IMR-90 (cell line): ENCODE results near the gene ABT1.

Experiments
- CEBPB ChIP-seq: IDR thresholded peaks from 2 replicates; pipeline ENCODE4 v1.6.1; 2012; ENCODE audit warnings: low read depth, low read length, improper control_type of control experiment
- MAZ ChIP-seq: IDR thresholded peaks from 2 replicates; pipeline ENCODE4 v1.6.1; 2012; ENCODE audit warnings: low read depth, mild to moderate bottlenecking, low read length, improper control_type of control experiment, moderate library complexity, borderline replicate concordance
- MXI1 ChIP-seq: IDR thresholded peaks from 2 replicates; pipeline ENCODE4 v1.6.1; 2012; ENCODE audit warnings: low read depth, mild to moderate bottlenecking, low read length, moderate library complexity, borderline replicate concordance
- POLR2A ChIP-seq: IDR thresholded peaks from 2 replicates; pipeline ENCODE4 v1.6.1; 2012; ENCODE audit warnings: mild to moderate bottlenecking, low read depth, low read length
- TF ChIP-seq, protein P1 (sequence below): conservative IDR thresholded peaks from 2 replicates; pipeline ENCODE4 v1.5.1; 2012; ENCODE audit warnings: mild to moderate bottlenecking, low read depth, low read length, improper control_type of control experiment
- TF ChIP-seq, protein P2 (sequence below): fragments of 150-350 bp; IDR thresholded peaks from 2 replicates; pipeline ENCODE4 v1.6.1; 2016; ENCODE audit warnings: low read depth, mild to moderate bottlenecking, low read length, moderate library complexity, borderline replicate concordance

- TF ChIP-seq, protein P1, sequence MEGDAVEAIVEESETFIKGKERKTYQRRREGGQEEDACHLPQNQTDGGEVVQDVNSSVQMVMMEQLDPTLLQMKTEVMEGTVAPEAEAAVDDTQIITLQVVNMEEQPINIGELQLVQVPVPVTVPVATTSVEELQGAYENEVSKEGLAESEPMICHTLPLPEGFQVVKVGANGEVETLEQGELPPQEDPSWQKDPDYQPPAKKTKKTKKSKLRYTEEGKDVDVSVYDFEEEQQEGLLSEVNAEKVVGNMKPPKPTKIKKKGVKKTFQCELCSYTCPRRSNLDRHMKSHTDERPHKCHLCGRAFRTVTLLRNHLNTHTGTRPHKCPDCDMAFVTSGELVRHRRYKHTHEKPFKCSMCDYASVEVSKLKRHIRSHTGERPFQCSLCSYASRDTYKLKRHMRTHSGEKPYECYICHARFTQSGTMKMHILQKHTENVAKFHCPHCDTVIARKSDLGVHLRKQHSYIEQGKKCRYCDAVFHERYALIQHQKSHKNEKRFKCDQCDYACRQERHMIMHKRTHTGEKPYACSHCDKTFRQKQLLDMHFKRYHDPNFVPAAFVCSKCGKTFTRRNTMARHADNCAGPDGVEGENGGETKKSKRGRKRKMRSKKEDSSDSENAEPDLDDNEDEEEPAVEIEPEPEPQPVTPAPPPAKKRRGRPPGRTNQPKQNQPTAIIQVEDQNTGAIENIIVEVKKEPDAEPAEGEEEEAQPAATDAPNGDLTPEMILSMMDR: no peak
- no peak for TF ChIP-seq MXI1
- no peak for TF ChIP-seq POLR2A
- TF ChIP-seq, protein P2, sequence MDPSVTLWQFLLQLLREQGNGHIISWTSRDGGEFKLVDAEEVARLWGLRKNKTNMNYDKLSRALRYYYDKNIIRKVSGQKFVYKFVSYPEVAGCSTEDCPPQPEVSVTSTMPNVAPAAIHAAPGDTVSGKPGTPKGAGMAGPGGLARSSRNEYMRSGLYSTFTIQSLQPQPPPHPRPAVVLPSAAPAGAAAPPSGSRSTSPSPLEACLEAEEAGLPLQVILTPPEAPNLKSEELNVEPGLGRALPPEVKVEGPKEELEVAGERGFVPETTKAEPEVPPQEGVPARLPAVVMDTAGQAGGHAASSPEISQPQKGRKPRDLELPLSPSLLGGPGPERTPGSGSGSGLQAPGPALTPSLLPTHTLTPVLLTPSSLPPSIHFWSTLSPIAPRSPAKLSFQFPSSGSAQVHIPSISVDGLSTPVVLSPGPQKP: no peak
- no peak for TF ChIP-seq MAZ
- no peak for TF ChIP-seq CEBPB
Observed at GRCh38 chr6:26552205-26552604, 44.5 kb upstream of the ABT1 start.
